SK-MEL-5 (cell line): Measurements from ENCODE around the gene DPY19L3. TPM values are rescaled to one million over a fixed set of nuclear protein-coding genes. Genes with fewer than 3 reads are reported as not detected.

ENCODE experiments used
- DNase-seq: peaks from one replicate; pipeline ENCODE4 v3.0.0-alpha.2; 2016; ENCODE audit warnings: low read depth, low spot score
- in situ Hi-C: cut with HindIII; loops from 2 replicates; pipeline ENCODE4 v1.10.0; 2016; ENCODE audit warnings: low sequenced_read_pairs, high pct_unique_total_duplicates, low pct_unique_long_range_greater_than_20kb
- total RNA-seq: library from RNA; depleted of rRNA; stranded (reverse); fragments of >200 nt; shearing (Covaris generic); gene quantifications from 2 replicates; pipeline ENCODE4 v1.2.3, GENCODE V29; 2014

DPY19L3 gene
- total RNA-seq, 1 experiment from 2014 or later: 8.0 TPM

DNA sequence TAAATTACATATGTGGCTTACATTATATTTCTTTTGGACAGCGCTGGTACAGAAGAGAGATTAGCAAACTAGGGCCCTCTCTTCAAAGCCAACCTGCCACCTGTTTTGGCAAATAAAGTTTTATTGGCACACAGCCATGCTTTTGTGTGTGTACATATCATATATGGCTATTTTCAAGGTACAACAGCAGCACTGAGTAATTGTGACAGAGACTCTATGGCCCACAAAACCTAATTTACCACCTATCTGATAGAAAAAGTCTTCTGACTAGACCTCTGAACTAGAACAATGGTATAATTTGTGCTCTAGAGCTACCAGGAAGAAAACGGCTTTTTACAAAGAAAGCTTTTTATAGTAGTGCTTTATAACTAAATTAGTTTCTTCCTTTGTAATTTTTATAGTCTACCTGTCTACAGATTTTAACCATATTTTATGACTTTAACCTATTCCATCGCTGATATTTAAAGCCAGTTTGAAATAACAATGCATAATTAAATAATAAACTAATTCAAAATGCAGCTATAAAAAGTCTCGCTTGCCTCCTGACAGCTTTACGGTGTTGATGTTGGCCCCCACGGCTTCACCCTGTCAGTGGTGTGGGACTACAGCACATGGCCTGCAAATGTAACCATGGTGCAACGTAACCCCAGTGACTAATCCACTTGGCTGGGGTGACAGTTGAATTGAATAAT, 17.7 kb upstream of the DPY19L3 start:
- in situ Hi-C loops: no loop called here
- no peak for DNase-seq

DNA sequence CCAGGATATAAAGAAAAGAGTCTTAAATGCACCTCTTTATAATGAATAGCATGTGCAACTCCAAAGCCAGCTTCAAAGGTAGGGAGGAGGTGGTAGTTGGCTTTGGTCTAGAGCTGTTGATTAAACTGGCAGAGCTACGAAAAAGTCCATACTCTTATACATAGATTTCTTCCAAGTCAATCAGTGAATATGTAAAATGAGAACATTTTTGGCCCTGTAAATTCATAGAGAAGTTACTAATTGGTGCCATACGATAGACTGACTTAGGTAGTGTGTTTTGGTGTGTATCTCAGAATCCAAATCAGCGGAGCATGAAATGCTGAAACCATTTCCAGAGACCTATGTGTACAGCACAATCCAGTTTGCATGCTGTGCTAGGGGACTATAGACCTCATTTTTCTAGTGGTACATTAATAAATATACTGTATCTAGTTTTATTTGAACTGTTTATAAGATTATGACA, 17.1 kb upstream of the DPY19L3 start:
- no peak for DNase-seq
- in situ Hi-C loops: no loop called here

DNA sequence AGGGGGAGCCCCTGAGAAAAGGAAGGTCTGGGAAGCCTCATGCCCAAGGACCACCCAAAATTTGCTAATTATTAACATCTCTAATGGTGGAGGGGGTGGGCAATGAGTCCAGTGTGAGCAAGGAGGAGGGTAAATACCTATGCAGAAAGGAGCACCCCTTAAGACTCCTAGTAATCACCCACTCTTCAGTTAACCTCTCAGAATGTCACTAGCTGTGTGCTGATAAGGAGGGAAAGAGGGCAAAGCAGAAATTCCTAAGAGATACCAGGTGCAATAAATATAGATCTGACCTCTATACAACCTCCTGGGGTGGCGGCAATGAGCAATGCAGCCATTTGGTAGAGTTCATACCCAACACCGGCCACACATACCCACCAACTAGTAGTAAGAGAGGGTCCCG, 12.7 kb upstream of the DPY19L3 start:
- in situ Hi-C loops: no loop called here

DNA sequence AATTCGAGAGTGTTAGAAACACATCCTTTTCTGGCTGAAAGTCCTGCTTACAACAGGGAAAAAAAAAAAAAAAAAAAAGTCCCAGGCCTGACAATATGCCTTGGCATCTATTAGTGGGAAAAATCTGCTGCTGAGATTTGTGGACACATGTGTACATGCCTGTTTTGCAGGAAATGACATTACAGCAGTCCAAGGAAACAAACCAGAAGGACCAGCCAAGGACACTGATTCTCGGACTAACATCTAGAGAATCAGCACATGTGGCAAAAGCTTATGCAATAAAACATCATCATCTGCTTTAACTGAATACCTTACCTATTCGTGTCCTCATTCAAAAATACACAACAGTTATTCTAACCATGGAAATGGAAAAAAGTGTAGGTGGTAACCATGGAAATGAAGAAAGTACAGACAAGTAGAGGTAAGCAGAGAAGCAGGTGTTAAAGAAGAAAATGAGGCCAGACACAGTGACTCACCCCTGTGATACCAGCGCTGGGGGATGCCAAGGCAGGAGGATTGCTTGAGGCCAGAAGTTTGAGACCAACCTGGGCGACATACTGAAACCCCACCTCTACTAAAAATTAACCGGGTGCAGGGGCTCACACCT, 9.4 kb upstream of the DPY19L3 start:
- no peak for DNase-seq
- in situ Hi-C loops: no loop called here

More for the DNA sequence above, 12.7 kb upstream of the DPY19L3 start:
- no peak for DNase-seq

DNA sequence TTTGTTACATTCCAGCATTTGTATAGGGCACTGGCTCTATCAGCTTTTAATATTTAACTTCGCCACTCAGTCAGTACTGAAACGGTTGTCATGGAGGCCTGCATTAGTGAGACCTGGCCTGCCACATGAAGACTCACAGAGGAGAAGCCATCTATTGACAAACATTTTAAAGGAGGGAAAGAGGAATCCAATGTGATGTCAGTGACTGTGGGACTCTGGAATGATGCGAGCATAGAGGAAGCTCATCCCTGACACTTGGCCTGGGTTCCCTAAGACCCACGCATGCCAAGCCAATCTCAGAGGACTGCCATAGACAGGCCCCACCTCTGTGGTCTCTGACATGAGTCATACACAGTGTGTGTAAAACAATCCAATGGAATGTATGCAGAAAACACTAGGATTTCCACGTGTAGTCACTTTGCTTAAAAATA, 7.9 kb upstream of the DPY19L3 start:
- in situ Hi-C loops: no loop called here

DNA sequence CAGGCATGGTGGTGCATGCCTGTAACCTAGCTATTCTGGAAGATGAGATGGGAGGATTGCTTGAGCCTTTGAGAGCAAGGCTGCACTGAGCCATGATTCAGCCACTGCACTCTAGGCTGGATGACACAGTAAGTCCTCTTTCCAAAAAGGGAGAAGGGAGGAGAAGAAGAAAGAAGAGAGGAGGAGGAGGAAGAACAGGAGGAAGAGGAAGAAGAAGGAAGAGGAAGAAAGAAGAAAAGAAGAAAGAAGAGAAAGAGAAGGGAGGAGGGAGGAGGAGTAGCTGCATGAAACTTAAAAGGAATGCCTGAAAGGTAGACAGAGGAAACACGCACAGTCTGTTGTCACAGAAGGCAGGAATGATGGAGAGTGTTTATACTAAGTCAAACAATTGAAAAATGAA, 3.6 kb upstream of the DPY19L3 start:
- in situ Hi-C loops: no loop called here
- no peak for DNase-seq

More for the DNA sequence above, 7.9 kb upstream of the DPY19L3 start:
- no peak for DNase-seq

DNA sequence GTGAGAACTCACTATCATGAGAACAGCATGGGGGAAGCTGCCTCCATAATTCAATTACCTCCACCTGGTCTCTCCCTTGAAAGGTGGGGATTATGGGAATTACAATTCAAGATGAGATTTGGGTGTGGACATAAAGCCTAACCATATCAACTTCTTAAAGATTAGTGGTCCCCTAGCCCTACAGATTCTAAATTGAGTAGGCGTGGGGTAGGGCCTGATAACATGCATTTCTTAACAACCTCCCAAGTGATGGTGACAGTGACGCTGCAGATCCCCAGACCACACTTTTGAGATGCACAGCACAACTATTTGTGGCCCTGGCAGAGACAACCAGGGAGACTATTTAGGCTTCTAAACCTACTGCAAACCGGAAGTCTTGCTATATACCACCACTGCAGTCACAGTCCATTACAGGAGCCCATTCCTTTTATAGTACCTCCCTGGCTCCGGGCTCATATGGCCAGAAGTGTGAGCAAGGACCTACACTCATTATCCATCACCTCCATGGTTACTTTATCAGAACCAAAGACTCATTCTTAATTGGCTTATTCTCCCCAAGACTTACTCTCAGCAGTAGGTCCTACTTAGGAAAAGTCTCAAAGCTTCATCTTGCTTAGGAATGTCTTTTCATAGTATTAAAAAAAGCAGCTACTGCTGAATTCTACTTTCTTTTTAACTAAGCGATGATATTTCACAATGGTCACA, 2.1 kb upstream of the DPY19L3 start:
- DNase-seq: no peak
- in situ Hi-C loops: no loop called here

DNA sequence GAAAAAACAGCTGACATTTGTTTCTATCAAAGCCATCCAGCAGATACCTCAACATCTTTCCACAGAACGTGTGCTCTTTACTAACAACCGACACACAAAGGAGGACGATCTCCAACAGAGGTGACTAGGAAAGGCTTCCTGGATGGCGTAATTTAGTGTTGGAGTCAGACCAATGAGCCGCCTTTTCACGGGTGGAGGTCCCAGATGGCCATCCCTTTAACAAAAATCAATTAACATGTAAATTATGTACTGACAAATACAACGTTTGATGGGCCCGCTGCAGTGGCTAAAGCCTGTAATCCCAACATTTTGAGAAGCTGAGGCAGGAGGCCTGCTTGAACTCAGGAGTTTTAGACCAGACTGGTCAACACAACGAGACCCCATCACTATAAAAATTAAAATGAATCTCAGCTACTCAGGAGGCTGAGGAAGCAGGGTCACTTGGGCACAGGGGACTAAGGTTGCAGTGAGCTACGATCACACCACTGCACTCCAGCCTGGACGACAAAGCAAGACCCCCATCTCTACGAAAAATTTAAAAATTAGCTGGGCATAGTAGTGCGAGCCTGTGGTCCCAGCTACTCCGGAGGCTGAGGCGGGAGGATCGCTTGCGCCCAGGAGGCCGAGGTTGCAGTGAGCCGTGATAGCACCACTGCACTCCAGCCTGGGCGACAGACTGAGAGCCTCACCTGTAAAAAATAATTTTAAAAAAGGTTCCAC, 1.2 kb upstream of the DPY19L3 start:
- in situ Hi-C loops: no loop called here
- no peak for DNase-seq

DNA sequence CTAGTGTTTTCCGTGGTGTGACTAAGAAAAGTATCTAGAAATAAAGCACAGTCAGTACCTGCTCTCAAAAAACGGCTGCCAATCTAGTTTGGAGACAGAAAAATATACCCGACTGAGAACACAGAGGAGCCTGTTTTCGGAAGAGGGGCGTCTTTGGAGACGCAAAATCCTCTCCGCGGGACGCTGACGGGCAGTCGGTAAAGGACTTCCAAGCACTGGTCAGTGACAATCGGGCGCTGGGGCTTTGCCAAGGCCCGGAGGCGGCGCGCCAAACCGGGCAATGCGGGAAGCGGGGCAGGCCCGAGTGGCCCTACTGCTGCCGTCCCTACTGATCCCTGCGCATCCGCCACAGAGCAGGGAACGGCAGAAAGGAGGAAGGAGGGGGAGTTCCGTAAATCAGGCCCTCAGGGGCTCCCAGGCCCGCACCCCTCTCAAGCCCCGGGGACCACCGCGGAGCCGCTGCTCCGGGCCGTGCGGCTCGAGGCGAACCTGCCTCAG, 588 bp upstream of the DPY19L3 start:
- peak; percentile 23 for DNase-seq
- in situ Hi-C loops: no loop called here

DNA sequence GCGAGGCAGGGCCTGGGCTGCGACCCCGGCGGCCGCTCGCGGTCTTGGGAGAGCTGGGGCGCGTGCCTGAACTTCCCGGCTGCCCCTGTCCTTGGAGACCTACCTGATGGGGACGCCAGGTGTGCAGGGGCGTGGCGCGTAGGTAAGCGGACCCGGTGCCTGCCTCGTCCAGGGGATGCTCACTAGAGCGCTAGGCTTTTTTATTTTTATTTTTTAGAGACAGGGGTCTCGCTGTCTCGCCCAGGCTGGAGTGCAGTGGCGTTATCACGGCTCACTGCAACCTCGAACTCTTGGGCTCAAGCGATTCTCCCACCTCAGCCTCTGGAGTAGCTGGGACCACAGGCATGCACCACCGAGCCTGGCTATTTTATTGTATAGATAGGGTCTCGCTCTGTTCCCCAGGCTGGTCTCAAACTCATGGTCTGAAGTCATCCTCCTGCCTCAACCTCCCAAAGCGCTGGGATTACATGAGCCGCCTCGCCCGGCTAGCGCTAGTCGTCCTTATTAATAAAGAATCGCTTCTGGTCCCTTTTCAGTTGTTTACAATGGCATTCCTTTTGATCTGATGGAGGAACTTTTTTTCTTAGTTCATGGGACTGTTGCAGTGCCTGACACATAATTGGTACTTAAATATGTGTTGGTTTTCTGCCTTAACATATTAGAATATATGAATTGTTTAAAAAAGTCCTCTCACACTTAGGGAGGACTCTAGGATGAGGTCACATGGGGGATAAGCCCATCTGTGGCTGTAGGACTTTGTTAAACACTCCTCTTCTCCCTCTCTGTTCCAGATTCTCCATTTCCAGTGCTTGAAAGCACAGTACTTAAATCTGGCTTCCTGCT, 812 bp downstream of the DPY19L3 start:
- in situ Hi-C loops: no loop called here
- peak; percentile 4 for DNase-seq

DNA sequence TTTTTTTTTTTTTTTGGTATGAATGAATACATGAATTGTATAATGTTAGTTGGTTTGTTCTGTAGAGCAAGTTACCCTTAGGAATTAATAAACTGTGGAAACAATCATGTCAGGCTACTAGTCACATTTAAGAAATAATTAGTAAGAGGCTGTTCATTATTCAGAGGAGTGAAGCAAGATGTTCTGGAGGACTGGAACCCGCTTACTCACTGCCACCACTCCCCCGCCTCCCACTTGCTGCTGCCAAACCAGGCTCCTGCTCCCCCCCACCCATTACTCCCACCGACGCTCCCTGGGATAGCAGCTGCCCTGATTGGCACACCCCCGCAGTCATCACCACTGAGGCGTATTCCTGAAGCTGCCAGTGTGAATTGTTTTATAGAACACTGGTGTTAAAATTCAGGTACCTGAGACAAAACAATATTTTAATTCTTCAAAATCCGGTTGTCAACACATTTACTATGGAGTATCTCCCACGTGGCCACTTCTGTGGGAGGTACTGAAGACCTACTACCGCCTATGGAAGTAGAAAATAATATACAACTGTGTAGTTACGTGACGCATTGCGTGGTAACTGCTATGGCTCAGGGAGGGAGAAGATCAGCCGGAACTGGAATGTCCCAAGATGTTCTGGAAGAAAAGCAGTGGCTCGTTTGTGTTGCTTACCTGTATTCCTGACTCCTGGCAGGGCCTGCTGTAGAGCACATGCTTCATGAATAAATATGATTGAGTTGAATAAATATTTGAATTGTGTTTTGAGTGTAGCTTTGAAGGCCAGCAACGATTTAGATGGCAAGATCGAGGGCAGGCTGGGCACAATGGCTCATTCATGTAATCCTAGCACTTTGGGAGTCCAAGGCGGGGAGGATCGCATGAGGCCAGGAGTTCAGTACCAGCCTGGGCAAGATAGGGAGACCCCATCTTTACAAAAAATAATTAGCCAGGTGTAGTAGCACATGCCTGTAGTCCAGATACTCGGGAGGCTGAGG, 1.7 kb downstream of the DPY19L3 start:
- DNase-seq: peak; percentile 53
- in situ Hi-C loops: no loop called here

DNA sequence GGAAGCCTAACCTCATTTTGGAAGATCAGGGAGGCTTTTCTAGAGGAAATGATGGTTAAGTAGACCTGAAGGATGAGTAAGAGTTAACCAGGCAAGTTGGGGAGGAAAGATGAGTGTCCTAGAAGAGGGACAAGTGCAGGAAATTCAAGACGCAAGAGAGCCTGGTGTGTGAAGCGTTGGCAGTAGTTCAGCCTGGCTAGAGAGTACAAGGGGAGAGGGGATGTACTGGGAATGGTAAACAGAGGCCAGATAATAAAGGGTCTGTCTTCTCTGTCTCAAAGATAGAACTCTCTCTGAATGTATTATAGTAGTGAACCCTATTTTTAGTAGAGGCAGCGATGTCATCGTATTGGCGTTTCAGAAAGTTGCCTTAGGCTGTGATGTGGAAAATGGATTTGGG, 9.7 kb downstream of the DPY19L3 start:
- in situ Hi-C loops: no loop called here
- DNase-seq: no peak

DNA sequence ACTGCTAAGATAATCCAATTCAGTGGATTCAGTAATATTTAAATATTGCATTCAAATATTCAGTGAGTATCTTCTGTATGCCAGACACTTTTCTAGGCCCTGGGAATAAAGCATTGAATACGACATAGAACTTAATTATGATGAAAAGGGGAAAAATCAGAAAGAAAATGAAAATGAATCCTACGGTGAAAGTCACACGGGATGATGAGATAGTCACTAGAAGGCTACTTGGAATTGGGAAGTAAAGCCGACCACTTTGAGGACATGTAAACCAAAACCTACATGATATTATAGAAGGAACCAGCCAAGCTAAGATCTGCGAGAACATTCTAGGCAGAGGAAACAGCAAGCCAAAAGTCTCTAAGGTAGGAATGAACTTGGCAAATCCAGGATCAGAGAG, 10.1 kb downstream of the DPY19L3 start:
- DNase-seq: no peak
- in situ Hi-C loops: no loop called here

DNA sequence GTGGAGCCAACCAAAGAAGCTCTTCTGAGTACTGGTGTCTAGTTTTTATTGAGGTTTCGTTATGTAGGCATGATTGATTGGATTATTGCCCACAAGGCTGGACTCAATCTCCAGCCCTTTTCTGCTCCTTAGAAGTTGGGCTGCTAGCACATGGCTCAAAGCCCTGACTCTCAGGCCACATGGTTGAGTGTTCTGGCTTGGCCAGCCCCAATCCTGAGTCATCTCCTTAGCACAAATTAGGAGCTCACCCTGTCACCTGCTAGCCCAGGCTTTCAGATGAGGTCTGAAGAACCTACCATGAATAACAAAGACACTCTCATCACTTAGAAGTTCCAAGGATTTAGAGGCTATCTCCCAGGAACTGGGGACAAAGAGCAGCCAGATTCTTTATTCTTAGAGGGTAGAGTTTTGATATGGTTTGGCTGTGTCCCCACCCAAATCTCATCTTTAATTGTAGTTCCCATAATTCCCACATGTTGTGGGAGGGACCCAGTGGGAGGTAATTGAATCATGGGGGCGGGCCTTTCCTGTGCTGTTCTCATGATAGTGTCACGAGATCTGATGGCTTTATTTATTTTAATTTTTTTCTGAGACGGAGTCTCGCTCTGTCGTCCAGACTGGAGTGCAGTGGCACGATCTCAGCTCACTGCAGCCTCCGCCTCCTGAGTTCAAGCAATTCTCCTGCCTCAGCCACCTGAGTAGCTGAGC, 11.3 kb downstream of the DPY19L3 start:
- in situ Hi-C loops: no loop called here

DNA sequence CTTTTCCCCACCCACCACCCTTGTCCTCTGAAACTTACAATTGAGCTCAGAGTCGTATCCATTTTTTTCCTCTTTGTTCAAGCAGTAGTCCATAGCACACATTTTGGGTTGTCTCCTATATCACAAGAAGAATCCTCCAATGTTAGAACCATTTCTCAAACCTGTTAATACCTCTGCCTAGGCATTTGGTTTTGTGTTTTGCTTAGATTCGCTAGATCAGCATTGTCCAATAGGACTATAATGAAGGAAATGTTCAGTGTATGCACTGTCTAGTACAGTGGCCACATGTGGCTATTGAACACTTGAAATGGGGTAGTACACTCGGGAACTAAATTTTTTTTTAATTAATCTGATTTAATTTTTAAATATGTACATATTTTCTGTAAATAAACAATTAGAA, 12.6 kb downstream of the DPY19L3 start:
- in situ Hi-C loops: no loop called here
- DNase-seq: no peak

More for the DNA sequence above, 11.3 kb downstream of the DPY19L3 start:
- no peak for DNase-seq
